Measurements from ENCODE around the gene IL1A. TPM values are rescaled to one million over a fixed set of nuclear protein-coding genes. Genes with fewer than 3 reads are reported as not detected.
A peak's percentile ranks its signal among the peaks of the same experiment; 100 is the strongest.

The IL1A gene
- polyA plus RNA-seq, 2 donors = 17.4 to 30.0 TPM

- Histone ChIP-seq H3K27ac (ENCODE audit: low read depth in 2 of 2, low read length in 1 of 2) (peak overlapping the region in 1 of 2 donors; percentile 16), H3K4me1 (ENCODE audit: control insufficient read depth in 2 of 2, insufficient read depth in 2 of 2, low read length in 1 of 2) (peaks cover 0 to 13% of the 10 kb centered on the region in 2 donors), H3K4me3 (ENCODE audit: low read depth in 1 of 2, low read length in 2 of 2) (no peak overlapping the region), H3K27me3 (ENCODE audit: control insufficient read depth in 1 of 2, insufficient read depth in 2 of 2, low read length in 2 of 2) (no peaks in the 10 kb centered on the region), H3K9me3 (ENCODE audit: control insufficient read depth in 2 of 2, insufficient read depth in 1 of 2, low read depth in 1 of 2, low read length in 1 of 2) (no peaks in the 10 kb centered on the region), H3K36me3 (ENCODE audit: control insufficient read depth in 2 of 2, insufficient read depth in 2 of 2, low read length in 1 of 2) (no peaks in the 10 kb centered on the region)
- 25 to 32% methylated on average over 5 of the region's 5 CpGs for WGBS, 2 donors
These were observed 9.9 kb upstream of the IL1A start for GRCh38 chr2:112794131-112794733.

DNA sequence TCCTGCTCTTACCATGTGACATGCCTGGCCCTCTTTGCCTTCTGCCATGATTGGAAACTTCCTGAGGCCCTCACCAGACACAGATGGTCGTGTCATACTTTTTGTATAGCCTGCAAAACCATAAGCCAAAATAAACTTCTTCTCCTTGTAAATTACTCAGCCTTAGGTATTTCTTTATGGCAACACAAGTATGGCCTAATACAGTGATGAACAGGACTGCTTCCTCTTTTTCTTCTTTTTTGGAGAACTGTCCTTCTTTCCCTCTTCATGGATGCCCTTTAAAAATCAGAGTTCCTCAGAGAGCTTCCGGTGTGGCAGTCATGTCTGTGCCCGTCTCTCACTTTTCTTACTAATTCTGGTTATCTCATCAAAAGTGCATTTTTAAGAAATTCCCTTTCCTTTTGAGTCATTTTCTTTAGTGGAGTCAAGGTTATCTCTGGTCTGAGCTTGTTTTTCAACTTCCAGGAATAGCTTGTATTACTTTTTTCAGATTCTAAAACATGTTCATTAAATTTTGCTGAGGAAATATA is 9.2 kb upstream of the IL1A start:
- no peaks in the 10 kb centered on the region for H3K27me3 ChIP-seq (ENCODE audit: control insufficient read depth in 1 of 2, insufficient read depth in 2 of 2, low read length in 2 of 2)
- WGBS, 2 donors = 39 to 55% methylated on average over 3 of the region's 3 CpGs

DNA sequence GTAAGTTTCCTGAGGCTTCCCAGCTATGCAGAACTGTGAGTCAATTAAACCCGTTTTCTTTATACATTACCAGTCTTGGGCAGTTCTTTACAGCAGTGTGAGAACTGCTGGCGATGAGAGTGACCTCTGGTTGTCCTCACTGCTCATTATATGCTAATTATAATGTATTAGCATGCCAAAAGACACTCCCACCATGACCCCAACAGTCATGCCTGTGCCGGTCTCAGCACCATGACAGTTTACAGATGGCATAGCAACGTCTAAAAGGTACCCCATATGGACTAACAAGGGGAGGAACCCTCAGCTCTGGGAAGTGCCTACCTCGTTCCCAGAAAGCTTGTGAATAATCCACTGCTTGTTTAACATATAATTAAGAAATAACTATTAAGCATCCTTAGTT is 8.1 kb upstream of the IL1A start:
- Histone ChIP-seq H3K36me3 (ENCODE audit: control insufficient read depth in 2 of 2, insufficient read depth in 2 of 2, low read length in 1 of 2) (no peaks in the 10 kb centered on the region), H3K9me3 (ENCODE audit: control insufficient read depth in 2 of 2, insufficient read depth in 1 of 2, low read depth in 1 of 2, low read length in 1 of 2) (no peaks in the 10 kb centered on the region), H3K4me3 (ENCODE audit: low read depth in 1 of 2, low read length in 2 of 2) (no peak overlapping the region), H3K27ac (ENCODE audit: low read depth in 2 of 2, low read length in 1 of 2) (no peak overlapping the region), H3K27me3 (ENCODE audit: control insufficient read depth in 1 of 2, insufficient read depth in 2 of 2, low read length in 2 of 2) (no peaks in the 10 kb centered on the region), H3K4me1 (ENCODE audit: control insufficient read depth in 2 of 2, insufficient read depth in 2 of 2, low read length in 1 of 2) (peaks cover 0 to 11% of the 10 kb centered on the region in 2 donors)
- WGBS, 2 donors = 82 to 85% methylated on average over 5 of the region's 5 CpGs

More for the DNA sequence above, 9.2 kb upstream of the IL1A start:
- Histone ChIP-seq H3K4me1 (ENCODE audit: control insufficient read depth in 2 of 2, insufficient read depth in 2 of 2, low read length in 1 of 2) (peaks cover 0 to 13% of the 10 kb centered on the region in 2 donors), H3K9me3 (ENCODE audit: control insufficient read depth in 2 of 2, insufficient read depth in 1 of 2, low read depth in 1 of 2, low read length in 1 of 2) (no peaks in the 10 kb centered on the region), H3K36me3 (ENCODE audit: control insufficient read depth in 2 of 2, insufficient read depth in 2 of 2, low read length in 1 of 2) (no peaks in the 10 kb centered on the region), H3K4me3 (ENCODE audit: low read depth in 1 of 2, low read length in 2 of 2) (no peak overlapping the region), H3K27ac (ENCODE audit: low read depth in 2 of 2, low read length in 1 of 2) (peak overlapping the region; percentile 75 to 76)

DNA sequence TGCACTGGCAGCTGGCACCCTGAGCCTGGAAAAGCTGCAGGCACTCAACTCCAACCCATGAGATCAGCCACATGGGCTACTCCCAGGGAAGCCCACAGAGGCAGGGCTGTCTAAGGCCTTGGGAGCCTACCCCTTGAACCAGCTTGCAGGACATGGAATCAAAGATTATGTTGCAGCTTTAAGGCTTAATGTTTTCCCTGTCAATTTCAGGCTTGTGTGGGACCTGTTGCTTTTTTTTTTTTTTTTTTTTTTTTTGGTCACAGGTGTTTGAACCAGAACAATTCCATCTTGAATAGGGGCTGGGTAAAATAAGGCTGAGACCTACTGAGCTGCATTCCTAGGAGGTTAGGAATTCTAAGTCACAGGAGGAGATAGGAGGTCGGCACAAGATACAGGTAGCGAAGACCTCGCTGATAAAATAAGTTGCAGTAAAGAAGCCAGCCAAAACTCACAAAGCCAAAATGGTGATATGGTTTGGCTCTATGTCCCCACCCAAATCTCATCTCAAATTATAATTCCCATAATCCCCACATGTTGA is 7.5 kb upstream of the IL1A start:
- WGBS, 2 donors = 89 to 93% methylated on average over 3 of the region's 3 CpGs
- peaks cover 0 to 11% of the 10 kb centered on the region in 2 donors for H3K4me1 ChIP-seq (ENCODE audit: control insufficient read depth in 2 of 2, insufficient read depth in 2 of 2, low read length in 1 of 2)

DNA sequence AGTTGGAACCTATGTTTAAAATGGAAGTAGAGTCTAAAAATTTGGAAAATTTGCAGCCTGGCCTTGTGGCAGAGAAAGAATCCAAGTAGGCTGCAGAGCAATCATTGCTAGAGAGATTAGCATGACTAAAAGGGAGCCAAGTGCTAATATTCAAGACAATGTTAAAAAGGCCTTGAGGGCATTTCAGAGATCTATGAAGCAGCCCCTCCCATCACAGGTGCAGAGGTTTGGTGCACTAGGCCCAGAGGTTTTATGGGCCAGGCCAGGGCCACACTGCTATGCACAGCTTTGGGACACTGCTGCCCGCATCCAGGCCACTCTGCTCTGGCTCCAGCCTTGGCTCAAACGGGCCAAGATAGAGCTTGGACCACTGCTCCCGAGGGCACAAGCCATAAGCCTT is 6.7 kb upstream of the IL1A start:
- H3K27ac ChIP-seq (ENCODE audit: low read depth in 2 of 2, low read length in 1 of 2) = no peak overlapping the region
- H3K27me3 ChIP-seq (ENCODE audit: control insufficient read depth in 1 of 2, insufficient read depth in 2 of 2, low read length in 2 of 2) = no peaks in the 10 kb centered on the region
- H3K4me1 ChIP-seq (ENCODE audit: control insufficient read depth in 2 of 2, insufficient read depth in 2 of 2, low read length in 1 of 2) = peaks cover 0 to 11% of the 10 kb centered on the region in 2 donors
- WGBS, 2 donors = 63 to 81% methylated on average over 3 of the region's 3 CpGs
- H3K9me3 ChIP-seq (ENCODE audit: control insufficient read depth in 2 of 2, insufficient read depth in 1 of 2, low read depth in 1 of 2, low read length in 1 of 2) = no peaks in the 10 kb centered on the region
- no peaks in the 10 kb centered on the region for H3K36me3 ChIP-seq (ENCODE audit: control insufficient read depth in 2 of 2, insufficient read depth in 2 of 2, low read length in 1 of 2)
- H3K4me3 ChIP-seq (ENCODE audit: low read depth in 1 of 2, low read length in 2 of 2) = no peak overlapping the region

More for the DNA sequence above, 7.5 kb upstream of the IL1A start:
- Histone ChIP-seq H3K27ac (ENCODE audit: low read depth in 2 of 2, low read length in 1 of 2) (no peak overlapping the region), H3K4me3 (ENCODE audit: low read depth in 1 of 2, low read length in 2 of 2) (no peak overlapping the region), H3K27me3 (ENCODE audit: control insufficient read depth in 1 of 2, insufficient read depth in 2 of 2, low read length in 2 of 2) (no peaks in the 10 kb centered on the region), H3K9me3 (ENCODE audit: control insufficient read depth in 2 of 2, insufficient read depth in 1 of 2, low read depth in 1 of 2, low read length in 1 of 2) (no peaks in the 10 kb centered on the region), H3K36me3 (ENCODE audit: control insufficient read depth in 2 of 2, insufficient read depth in 2 of 2, low read length in 1 of 2) (no peaks in the 10 kb centered on the region)

- Histone ChIP-seq H3K27me3 (ENCODE audit: control insufficient read depth in 1 of 2, insufficient read depth in 2 of 2, low read length in 2 of 2) (no peaks in the 10 kb centered on the region), H3K4me3 (ENCODE audit: low read depth in 1 of 2, low read length in 2 of 2) (no peak overlapping the region), H3K27ac (ENCODE audit: low read depth in 2 of 2, low read length in 1 of 2) (no peak overlapping the region), H3K9me3 (ENCODE audit: control insufficient read depth in 2 of 2, insufficient read depth in 1 of 2, low read depth in 1 of 2, low read length in 1 of 2) (no peaks in the 10 kb centered on the region), H3K36me3 (ENCODE audit: control insufficient read depth in 2 of 2, insufficient read depth in 2 of 2, low read length in 1 of 2) (no peaks in the 10 kb centered on the region), H3K4me1 (ENCODE audit: control insufficient read depth in 2 of 2, insufficient read depth in 2 of 2, low read length in 1 of 2) (peaks cover 0 to 11% of the 10 kb centered on the region in 2 donors)
- 87 to 89% methylated on average over 5 of the region's 5 CpGs for WGBS, 2 donors
These were observed 6.0 kb upstream of the IL1A start for GRCh38 chr2:112790305-112790704.

DNA sequence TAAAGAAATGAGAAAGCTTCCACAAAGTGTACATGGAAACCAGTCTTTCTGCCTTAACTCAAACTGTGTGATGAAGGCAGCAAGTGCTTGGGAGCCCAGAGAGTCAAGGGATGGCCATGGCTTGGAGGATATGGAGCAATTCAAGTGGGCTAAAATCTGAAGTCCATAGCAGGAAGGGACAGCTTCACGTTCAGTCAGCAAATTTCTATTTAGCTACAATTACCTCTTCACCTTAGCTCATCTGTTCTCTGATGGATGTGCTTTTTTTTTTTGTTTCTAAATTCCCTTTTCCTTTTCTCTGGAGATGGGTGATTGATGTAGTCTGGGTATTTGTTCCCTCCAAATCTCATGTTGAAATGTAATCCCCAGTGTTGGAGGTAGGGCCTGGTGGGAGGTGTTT is 4.9 kb upstream of the IL1A start:
- Histone ChIP-seq H3K27me3 (ENCODE audit: control insufficient read depth in 1 of 2, insufficient read depth in 2 of 2, low read length in 2 of 2) (no peaks in the 10 kb centered on the region), H3K4me3 (ENCODE audit: low read depth in 1 of 2, low read length in 2 of 2) (no peak overlapping the region), H3K36me3 (ENCODE audit: control insufficient read depth in 2 of 2, insufficient read depth in 2 of 2, low read length in 1 of 2) (no peaks in the 10 kb centered on the region), H3K9me3 (ENCODE audit: control insufficient read depth in 2 of 2, insufficient read depth in 1 of 2, low read depth in 1 of 2, low read length in 1 of 2) (no peaks in the 10 kb centered on the region), H3K4me1 (ENCODE audit: control insufficient read depth in 2 of 2, insufficient read depth in 2 of 2, low read length in 1 of 2) (peaks cover 0 to 7% of the 10 kb centered on the region in 2 donors), H3K27ac (ENCODE audit: low read depth in 2 of 2, low read length in 1 of 2) (no peak overlapping the region)
- 61 to 89% methylated on average over 1 of the region's 1 CpG for WGBS, 2 donors

GRCh38 chr2:112788653-112789052 is 4.4 kb upstream of the IL1A start:
- Histone ChIP-seq H3K36me3 (ENCODE audit: control insufficient read depth in 2 of 2, insufficient read depth in 2 of 2, low read length in 1 of 2) (no peaks in the 10 kb centered on the region), H3K27me3 (ENCODE audit: control insufficient read depth in 1 of 2, insufficient read depth in 2 of 2, low read length in 2 of 2) (no peaks in the 10 kb centered on the region), H3K4me3 (ENCODE audit: low read depth in 1 of 2, low read length in 2 of 2) (no peak overlapping the region), H3K27ac (ENCODE audit: low read depth in 2 of 2, low read length in 1 of 2) (no peak overlapping the region), H3K4me1 (ENCODE audit: control insufficient read depth in 2 of 2, insufficient read depth in 2 of 2, low read length in 1 of 2) (peaks cover 0 to 7% of the 10 kb centered on the region in 2 donors), H3K9me3 (ENCODE audit: control insufficient read depth in 2 of 2, insufficient read depth in 1 of 2, low read depth in 1 of 2, low read length in 1 of 2) (no peaks in the 10 kb centered on the region)
- 78 to 95% methylated on average over 3 of the region's 3 CpGs for WGBS, 2 donors

DNA sequence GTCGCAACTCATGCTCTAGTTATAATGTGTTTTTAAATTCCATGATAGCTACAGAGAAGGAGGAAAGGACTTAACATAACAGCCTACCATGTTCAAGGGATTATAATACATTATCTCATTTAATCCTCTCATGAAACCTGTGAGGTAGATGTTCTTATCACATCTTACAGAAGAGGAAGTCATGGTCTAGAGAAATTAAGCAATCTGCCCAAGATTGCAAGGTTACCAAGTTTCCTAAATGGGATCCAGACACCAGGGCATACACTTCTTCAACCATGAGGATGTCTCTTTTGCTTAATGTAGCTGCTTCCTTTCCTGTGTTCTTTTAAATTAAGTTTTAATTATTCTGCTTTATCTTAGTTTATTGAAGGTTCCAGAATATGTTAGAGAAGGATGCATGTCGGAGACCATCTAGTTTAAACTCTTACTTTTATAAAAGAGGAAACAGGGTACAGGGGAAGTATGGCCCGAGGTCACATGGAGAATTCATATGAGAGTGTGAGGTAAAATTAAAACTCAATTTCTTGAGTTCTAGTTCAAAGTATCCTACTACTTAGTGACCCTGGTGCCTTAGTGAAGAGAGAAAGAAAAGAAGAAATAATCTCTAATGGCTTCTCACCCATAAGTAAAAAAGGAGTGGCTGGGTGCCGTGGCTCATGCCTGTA is 3.6 kb upstream of the IL1A start:
- WGBS, 2 donors = 80 to 89% methylated on average over 4 of the region's 4 CpGs
- Histone ChIP-seq H3K27ac (ENCODE audit: low read depth in 2 of 2, low read length in 1 of 2) (no peak overlapping the region), H3K36me3 (ENCODE audit: control insufficient read depth in 2 of 2, insufficient read depth in 2 of 2, low read length in 1 of 2) (no peaks in the 10 kb centered on the region), H3K27me3 (ENCODE audit: control insufficient read depth in 1 of 2, insufficient read depth in 2 of 2, low read length in 2 of 2) (no peaks in the 10 kb centered on the region), H3K4me3 (ENCODE audit: low read depth in 1 of 2, low read length in 2 of 2) (no peak overlapping the region), H3K9me3 (ENCODE audit: control insufficient read depth in 2 of 2, insufficient read depth in 1 of 2, low read depth in 1 of 2, low read length in 1 of 2) (no peaks in the 10 kb centered on the region), H3K4me1 (ENCODE audit: control insufficient read depth in 2 of 2, insufficient read depth in 2 of 2, low read length in 1 of 2) (peaks cover 0 to 6% of the 10 kb centered on the region in 2 donors)

Measured in esophagus (tissue), 2 donors.